ENCODE measurements around the gene FAM151B. TPM values are rescaled to one million over a fixed set of nuclear protein-coding genes. Genes with fewer than 3 reads are reported as not detected.

Gene FAM151B
- total and polyA plus RNA-seq, 2 of the 8 experiments (the other 6 are each of a cell fraction or from before 2014, with no cell fraction given), result 0.62 to 1.1 TPM

DNA sequence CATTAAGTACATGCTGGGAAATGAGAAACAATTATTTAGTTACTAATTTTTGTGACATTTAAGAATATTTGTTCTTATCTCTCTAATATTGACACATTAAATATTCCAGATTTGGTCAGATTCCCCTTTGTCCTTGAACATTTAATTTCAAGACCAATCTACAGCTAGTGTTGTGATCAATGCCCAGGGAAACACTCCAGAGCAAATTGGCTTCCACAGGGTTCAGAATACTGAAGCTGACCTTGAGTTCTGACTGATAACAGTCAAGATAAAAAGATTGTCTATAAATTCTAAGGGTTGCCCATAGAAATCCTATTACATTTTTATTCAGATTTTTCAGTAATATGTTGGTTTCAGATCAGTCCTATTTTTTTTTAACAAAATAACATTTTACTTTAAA is 48.7 kb upstream of the FAM151B start:
- Histone ChIP-seq H3K9ac (replicated peaks in 1 of 4; ENCODE audit: extremely low read depth in 1 of 4, low read depth in 3 of 4, low read length in 3 of 4) (no peak overlapping the region; a peak in 1 of 7 replicates), H3K79me2 (ENCODE audit: control insufficient read depth in 1 of 2, insufficient read depth in 2 of 2, low read length in 2 of 2) (no peaks in the 10 kb centered on the region), H3K23ac (ENCODE audit: insufficient read length) (no peak overlapping the region), H2AFZ (ENCODE audit: low read length) (no peak overlapping the region), H4K5ac (ENCODE audit: insufficient read length, low read depth, low read length) (no peak overlapping the region), H2AK5ac (ENCODE audit: low read depth, low read length) (no peak overlapping the region), H3K4me3 (ENCODE audit: extremely low read depth in 1 of 4, insufficient read depth in 2 of 4, low read depth in 3 of 4, low read length in 4 of 4) (no peak overlapping the region), H4K91ac (replicated peaks; ENCODE audit: insufficient read length, low read length) (no peak overlapping the region), H3K4me1 (replicated peaks in 1 of 4; ENCODE audit: control insufficient read depth in 3 of 4, insufficient read depth in 4 of 4, low read length in 3 of 4) (no peaks in the 10 kb centered on the region), H2BK12ac (ENCODE audit: low read depth, low read length) (no peak overlapping the region), H3K23me2 (ENCODE audit: low read depth, low read length) (no peaks in the 10 kb centered on the region), H3K27me3 (replicated peaks in 1 of 4; ENCODE audit: control insufficient read depth in 3 of 4, extremely low read depth in 1 of 4, insufficient read depth in 3 of 4, low read length in 3 of 4) (no peaks in the 10 kb centered on the region), H3K56ac (replicated peaks; ENCODE audit: insufficient read length, low read depth, low read length) (no peak overlapping the region), H4K20me1 (replicated peaks in 1 of 2; ENCODE audit: control insufficient read depth in 1 of 2, insufficient read depth in 2 of 2, low read length in 2 of 2) (no peaks in the 10 kb centered on the region), H2BK5ac (ENCODE audit: low read depth, low read length) (no peak overlapping the region), H3K4me2 (ENCODE audit: insufficient read depth in 1 of 2, low read depth in 2 of 2, low read length in 2 of 2) (no peak overlapping the region), H3K14ac (ENCODE audit: insufficient read length) (no peak overlapping the region), H4K8ac (ENCODE audit: extremely low read depth, insufficient read depth, low read length) (no peak overlapping the region), H3K9me3 (ENCODE audit: insufficient read depth in 2 of 2, low read depth in 1 of 2, low read length in 1 of 2) (no peaks in the 10 kb centered on the region), H2BK15ac (ENCODE audit: low read length) (no peak overlapping the region), H3K27ac (ENCODE audit: low read depth, low read length) (no peak overlapping the region), H3K4ac (replicated peaks; ENCODE audit: insufficient read length, low read depth, low read length) (no peak overlapping the region), H3K18ac (ENCODE audit: extremely low read depth, low read length) (no peak overlapping the region), H3K36me3 (ENCODE audit: control insufficient read depth in 2 of 4, insufficient read depth in 4 of 4, low read length in 3 of 4) (peaks cover 0 to 30% (median 3%) of the 10 kb centered on the region in 4 experiments; a peak in 5 of 8 replicates), H2BK120ac (replicated peaks; ENCODE audit: low read depth, low read length) (no peak overlapping the region), H3K79me1 (ENCODE audit: low read depth, low read length) (no peaks in the 10 kb centered on the region), H2BK20ac (ENCODE audit: low read length) (no peak overlapping the region)
- FAIRE-seq (no peak), DNase-seq (ENCODE audit: low read depth in 1 of 2, low spot score in 2 of 2) (no peak)
- POLR2A ChIA-PET (ENCODE audit: partially characterized antibody), result interaction anchor here (1.1 kb wide), 1 partner anchor 185 kb away, joined by 3 read pairs; no protein-coding TSS in a partner anchor
- CTCF ChIA-PET (ENCODE audit: partially characterized antibody), result interaction anchor here (1.1 kb wide), 1 partner anchor 8 kb away, joined by 3 read pairs; no protein-coding TSS in a partner anchor
- TF ChIP-seq, protein P1, sequence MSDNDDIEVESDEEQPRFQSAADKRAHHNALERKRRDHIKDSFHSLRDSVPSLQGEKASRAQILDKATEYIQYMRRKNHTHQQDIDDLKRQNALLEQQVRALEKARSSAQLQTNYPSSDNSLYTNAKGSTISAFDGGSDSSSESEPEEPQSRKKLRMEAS (IDR thresholded peaks at IDR 0.05), result no peak
- TF ChIP-seq RAD21 (IDR thresholded peaks at IDR 0.05 in 1 of 2, conservative IDR thresholded peaks at IDR 0.05 in 1 of 2; ENCODE audit: low read depth in 2 of 2, low read length in 2 of 2) (no peak), CEBPB (IDR thresholded peaks at IDR 0.05; ENCODE audit: low read depth, low read length) (no peak), CTBP2 (IDR thresholded peaks at IDR 0.05; ENCODE audit: borderline replicate concordance, insufficient read depth, insufficient read length, low read length) (no peak), PHF8 (conservative IDR thresholded peaks at IDR 0.05; ENCODE audit: low read depth, low read length) (no peak), ZNF274 (IDR thresholded peaks at IDR 0.05; ENCODE audit: borderline replicate concordance, extremely low read depth, low read length) (no peak), NANOG (IDR thresholded peaks at IDR 0.05; ENCODE audit: insufficient read depth, low read depth, low read length, poor library complexity, severe bottlenecking) (no peak), KDM4A (IDR thresholded peaks at IDR 0.05; ENCODE audit: low read depth, low read length, severe bottlenecking) (no peak), HDAC6 (IDR thresholded peaks at IDR 0.05; ENCODE audit: low read depth, low read length) (no peak), JUN (IDR thresholded peaks at IDR 0.05; ENCODE audit: low read depth, low read length) (no peak), MAFK (IDR thresholded peaks at IDR 0.05; ENCODE audit: low read depth, low read length) (no peak), SRF (IDR thresholded peaks at IDR 0.05; ENCODE audit: low read depth, low read length) (no peak), CBX5 (IDR thresholded peaks at IDR 0.05; ENCODE audit: low read depth, low read length) (no peak), SIN3A (conservative IDR thresholded peaks at IDR 0.05 in 1 of 2, IDR thresholded peaks at IDR 0.05 in 1 of 2; ENCODE audit: low read depth in 1 of 2, low read length in 2 of 2) (no peak), CHD1 (IDR thresholded peaks at IDR 0.05; ENCODE audit: low read depth, low read length) (no peak)
